Activated naive CD4-positive, alpha-beta T cell treated with anti-CD3 and anti-CD28 coated beads, Interleukin-2, amount 10 ng/mL, durations not matched to agents 7 days and 5 days (primary cell): ENCODE data around the gene KCNJ6.

ENCODE experiments used
- CTCF ChIA-PET: fragments of 350-600 bp; sonication (Branson Sonifier 250); formaldehyde crosslinking; loops from one replicate; lab custom pipeline; 2021; ENCODE audit warnings: antibody characterized with exemption; lab: Charles Lee
- DNase-seq: peaks from one replicate; pipeline ENCODE4 v3.0.0-alpha.2; 2020
- H3K27ac Mint-ChIP-seq: one replicate; pipeline ENCODE4 v1.8.0; 2021; ENCODE audit warnings: mild to moderate bottlenecking, moderate library complexity, mixed read lengths
- H3K27me3 Mint-ChIP-seq: one replicate; pipeline ENCODE4 v1.8.0; 2021; ENCODE audit warnings: mild to moderate bottlenecking, mixed read lengths
- H3K36me3 Mint-ChIP-seq: one replicate; pipeline ENCODE4 v1.8.0; 2021; ENCODE audit warnings: mixed read lengths
- H3K4me1 Mint-ChIP-seq: one replicate; pipeline ENCODE4 v1.8.0; 2021; ENCODE audit warnings: mixed read lengths
- H3K4me3 Mint-ChIP-seq: one replicate; pipeline ENCODE4 v1.8.0; 2021; ENCODE audit warnings: mild to moderate bottlenecking, moderate library complexity, mixed read lengths
- H3K9me3 Mint-ChIP-seq: one replicate; pipeline ENCODE4 v1.8.0; 2021; ENCODE audit warnings: mixed read lengths

KCNJ6 gene

DNA sequence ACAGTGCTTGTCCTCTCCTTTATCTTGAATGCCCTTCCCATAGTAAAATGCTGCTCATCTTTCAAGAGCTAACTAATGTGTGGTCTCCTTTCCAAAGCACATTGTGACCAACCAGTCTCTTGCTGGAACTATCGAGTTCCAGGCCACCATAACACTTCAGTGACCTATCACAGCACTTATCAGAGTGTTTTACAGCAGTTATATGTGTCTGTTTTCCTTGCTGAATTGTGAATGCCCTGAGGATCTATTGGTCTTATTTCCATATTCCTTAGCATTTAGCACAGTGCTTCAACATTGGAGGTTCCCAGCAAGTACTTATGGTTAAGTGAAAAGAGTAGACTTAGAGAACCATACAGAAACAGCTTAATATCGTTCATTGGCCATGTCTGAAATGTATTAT is 285.4 kb downstream of the KCNJ6 start:
- H3K4me1 Mint-ChIP-seq: no peaks in the 10 kb centered on the region
- H3K27ac Mint-ChIP-seq: no peak overlapping the region
- no peaks in the 10 kb centered on the region for H3K36me3 Mint-ChIP-seq
- peaks cover 13% of the 10 kb centered on the region for H3K27me3 Mint-ChIP-seq
- H3K4me3 Mint-ChIP-seq: no peak overlapping the region
- no peaks in the 10 kb centered on the region for H3K9me3 Mint-ChIP-seq
- no peak for DNase-seq
- CTCF ChIA-PET: no interaction called here

DNA sequence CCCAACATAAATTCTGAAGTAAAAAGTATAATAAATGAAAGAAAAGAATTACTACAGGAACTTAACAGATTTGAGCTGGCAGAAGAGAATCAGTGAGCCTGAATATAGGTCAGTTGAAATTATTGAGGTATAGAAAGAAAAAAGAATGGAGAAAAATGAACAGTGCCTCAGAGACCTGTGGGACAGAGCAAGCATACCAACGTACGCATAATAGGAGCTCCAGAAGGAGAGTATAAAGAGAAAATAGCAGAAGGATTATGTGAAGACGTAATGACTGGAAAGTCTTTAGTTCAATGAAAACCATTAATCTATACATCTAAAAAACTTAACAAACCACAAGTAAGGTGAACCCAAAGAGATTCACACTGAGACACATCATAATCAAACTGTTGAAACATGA is 287.9 kb downstream of the KCNJ6 start:
- CTCF ChIA-PET: interaction anchor here (1.7 kb wide), 1 partner anchor 15 kb away, joined by 5 read pairs; no protein-coding TSS in a partner anchor

DNA sequence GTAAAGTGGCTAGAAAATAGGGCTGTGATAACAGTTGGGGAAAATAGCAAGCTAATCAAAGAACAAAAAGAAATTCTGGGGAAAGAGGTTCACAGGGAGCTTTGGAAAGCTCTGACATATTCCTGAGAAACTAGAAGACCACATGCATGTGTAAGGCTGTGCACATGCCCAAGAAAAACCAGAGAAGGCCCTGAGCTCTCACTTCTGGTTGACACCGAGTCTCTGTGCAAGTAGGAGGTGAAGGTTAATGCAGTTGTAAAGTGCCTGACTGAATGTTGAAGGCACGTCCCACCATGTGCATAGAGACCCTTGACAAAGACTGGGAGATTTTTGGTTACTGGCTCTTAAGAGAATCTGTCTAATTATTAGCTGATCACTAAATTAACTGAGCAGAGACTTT is 288.7 kb downstream of the KCNJ6 start:
- Mint-ChIP-seq H3K27me3 (peaks cover 11% of the 10 kb centered on the region), H3K9me3 (no peaks in the 10 kb centered on the region), H3K36me3 (no peaks in the 10 kb centered on the region), H3K4me3 (no peak overlapping the region), H3K27ac (no peak overlapping the region), H3K4me1 (no peaks in the 10 kb centered on the region)
- no peak for DNase-seq
- CTCF ChIA-PET: interaction anchor here (1.7 kb wide), 1 partner anchor 16 kb away, joined by 5 read pairs; no protein-coding TSS in a partner anchor

More for the DNA sequence above, 287.9 kb downstream of the KCNJ6 start:
- Mint-ChIP-seq H3K9me3 (no peaks in the 10 kb centered on the region), H3K27me3 (peaks cover 8% of the 10 kb centered on the region), H3K4me3 (no peak overlapping the region), H3K4me1 (no peaks in the 10 kb centered on the region), H3K27ac (no peak overlapping the region), H3K36me3 (no peaks in the 10 kb centered on the region)
- DNase-seq: no peak

DNA sequence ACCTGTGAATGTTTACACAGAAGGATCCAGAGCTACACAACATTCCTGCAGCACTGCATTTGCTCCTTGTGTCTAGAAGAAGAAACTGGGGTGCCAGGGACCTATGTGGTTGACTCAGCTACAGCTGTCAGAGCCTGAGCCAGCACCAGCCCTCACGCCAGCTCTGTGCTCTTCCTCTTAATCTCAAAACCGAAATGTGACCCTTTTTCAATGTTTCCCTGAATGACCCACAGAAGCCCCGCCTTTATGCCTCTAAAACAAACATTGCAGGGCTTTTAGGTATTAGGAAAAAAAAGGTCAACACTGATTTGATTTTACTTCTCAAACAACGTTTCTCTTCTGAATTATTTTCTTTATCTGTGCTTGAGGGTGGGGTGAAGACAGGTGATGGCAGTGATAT is 289.2 kb downstream of the KCNJ6 start:
- DNase-seq: no peak
- no peaks in the 10 kb centered on the region for H3K9me3 Mint-ChIP-seq
- H3K4me3 Mint-ChIP-seq: no peak overlapping the region
- H3K27ac Mint-ChIP-seq: no peak overlapping the region
- peaks cover 12% of the 10 kb centered on the region for H3K27me3 Mint-ChIP-seq
- no peaks in the 10 kb centered on the region for H3K36me3 Mint-ChIP-seq
- CTCF ChIA-PET: interaction anchor here (1.7 kb wide), 1 partner anchor 16 kb away, joined by 5 read pairs; no protein-coding TSS in a partner anchor
- H3K4me1 Mint-ChIP-seq: no peaks in the 10 kb centered on the region

DNA sequence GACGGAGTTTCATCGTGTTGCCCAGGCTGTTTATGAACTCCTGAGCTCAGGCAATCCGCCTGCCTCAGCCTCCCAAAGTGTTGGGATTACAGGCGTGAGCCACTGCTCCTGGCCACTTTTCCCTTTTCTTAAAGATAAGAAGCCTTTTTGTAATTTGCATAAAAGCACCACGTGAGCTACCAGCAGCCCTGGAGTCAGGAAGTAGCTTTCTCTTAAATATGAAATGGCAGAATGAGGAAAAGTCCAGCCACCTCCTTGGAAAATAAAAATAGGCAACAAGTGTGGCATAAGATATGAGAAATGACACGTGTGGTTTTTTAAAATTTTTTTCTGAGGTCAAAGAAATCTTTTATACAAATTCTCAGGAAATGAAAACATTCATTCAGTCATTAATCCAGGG is 289.9 kb downstream of the KCNJ6 start:
- no peak overlapping the region for H3K4me3 Mint-ChIP-seq
- no peaks in the 10 kb centered on the region for H3K4me1 Mint-ChIP-seq
- DNase-seq: no peak
- H3K27me3 Mint-ChIP-seq: peaks cover 4% of the 10 kb centered on the region
- CTCF ChIA-PET: interaction anchor here (0.6 kb wide), 1 partner anchor 460 kb away, joined by 3 read pairs; no protein-coding TSS in a partner anchor
- H3K27ac Mint-ChIP-seq: no peak overlapping the region
- H3K9me3 Mint-ChIP-seq: no peaks in the 10 kb centered on the region
- H3K36me3 Mint-ChIP-seq: no peaks in the 10 kb centered on the region

DNA sequence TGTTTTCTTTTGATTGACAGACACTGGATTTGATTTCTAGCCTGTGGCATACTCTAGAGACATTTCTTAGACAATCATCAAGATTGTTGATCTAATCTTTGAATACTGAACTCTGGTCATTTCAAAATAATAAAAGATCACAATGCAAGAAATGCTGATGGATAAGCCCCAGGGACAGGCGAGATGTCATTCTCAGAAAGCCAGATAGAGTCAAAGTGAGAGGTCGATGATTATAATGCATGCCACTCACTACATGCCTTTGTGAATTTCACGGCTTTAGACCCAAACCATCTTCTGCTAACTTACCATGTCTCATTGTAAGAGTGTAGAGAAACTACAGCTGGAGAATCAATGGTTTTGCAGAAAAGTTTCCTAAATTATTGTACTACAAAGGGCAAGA is 292.6 kb downstream of the KCNJ6 start:
- DNase-seq: no peak
- CTCF ChIA-PET: no interaction called here

DNA sequence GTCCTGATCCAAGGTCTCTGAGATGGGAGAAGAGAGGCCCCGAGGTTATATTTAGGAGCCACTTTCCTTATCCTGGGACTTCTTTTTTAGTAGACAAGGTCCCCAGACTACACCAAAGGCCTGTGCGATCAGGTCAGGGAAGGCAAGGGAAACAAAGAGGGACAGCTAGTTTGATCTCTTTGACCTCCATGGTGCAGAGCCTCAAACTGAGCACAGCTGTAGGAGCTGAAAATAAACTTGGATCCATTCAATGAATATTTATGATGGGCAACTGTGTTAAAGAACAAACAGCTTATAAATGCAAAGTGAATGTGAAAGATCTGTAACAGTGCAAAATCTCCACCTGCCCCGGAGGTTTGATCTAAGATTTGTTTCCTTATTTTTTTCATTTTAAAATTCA is 293.1 kb downstream of the KCNJ6 start:
- Mint-ChIP-seq H3K4me1 (no peaks in the 10 kb centered on the region), H3K27ac (no peak overlapping the region), H3K27me3 (peaks cover 4% of the 10 kb centered on the region), H3K36me3 (no peaks in the 10 kb centered on the region), H3K9me3 (no peaks in the 10 kb centered on the region), H3K4me3 (no peak overlapping the region)
- CTCF ChIA-PET: no interaction called here
- DNase-seq: no peak

More for the DNA sequence above, 292.6 kb downstream of the KCNJ6 start:
- Mint-ChIP-seq H3K27ac (no peak overlapping the region), H3K4me3 (no peak overlapping the region), H3K9me3 (no peaks in the 10 kb centered on the region), H3K27me3 (peaks cover 4% of the 10 kb centered on the region), H3K4me1 (no peaks in the 10 kb centered on the region), H3K36me3 (no peaks in the 10 kb centered on the region)

DNA sequence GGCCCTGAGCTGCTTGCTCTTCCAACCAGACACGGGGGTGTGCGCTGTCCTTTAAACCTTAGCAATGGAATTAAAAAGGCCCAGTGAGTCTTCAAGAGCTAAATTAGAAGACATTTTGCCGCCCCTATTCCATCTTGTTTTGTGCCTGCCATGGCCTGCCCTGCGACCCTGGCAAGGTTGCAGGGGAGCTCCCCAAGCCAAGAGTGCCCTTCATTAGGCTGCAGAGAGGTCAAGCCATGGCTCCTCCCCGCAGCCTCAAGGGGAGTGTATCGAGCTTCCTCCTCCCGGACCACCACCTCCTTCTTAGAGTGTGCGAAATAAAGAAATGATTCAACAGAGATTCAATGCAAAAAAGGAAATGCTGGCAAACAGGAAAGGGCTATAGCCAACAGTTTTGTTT is 293.5 kb downstream of the KCNJ6 start:
- no peak for DNase-seq
- no peak overlapping the region for H3K27ac Mint-ChIP-seq
- no peaks in the 10 kb centered on the region for H3K9me3 Mint-ChIP-seq
- no peaks in the 10 kb centered on the region for H3K4me1 Mint-ChIP-seq
- H3K4me3 Mint-ChIP-seq: no peak overlapping the region
- H3K36me3 Mint-ChIP-seq: no peaks in the 10 kb centered on the region
- CTCF ChIA-PET: no interaction called here
- H3K27me3 Mint-ChIP-seq: peaks cover 8% of the 10 kb centered on the region

DNA sequence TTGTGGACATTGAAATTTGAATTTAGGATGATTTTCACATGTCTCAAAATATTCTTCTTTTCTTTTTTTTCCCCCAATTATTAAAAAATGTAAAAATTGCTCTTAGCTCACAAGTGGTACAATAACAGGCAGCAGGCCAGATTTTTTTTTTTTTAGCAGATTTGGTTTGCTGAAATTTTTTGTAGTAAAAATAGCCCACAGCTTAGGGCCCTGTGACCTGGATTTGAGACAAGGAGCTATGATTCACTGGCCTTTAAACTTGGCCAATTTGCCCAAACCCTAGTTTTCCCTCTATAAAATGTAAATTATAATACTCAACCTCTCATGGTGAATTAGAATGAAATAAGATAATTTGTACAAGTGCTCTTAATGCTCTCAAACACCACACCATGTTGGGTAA is 295.9 kb downstream of the KCNJ6 start:
- H3K4me1 Mint-ChIP-seq: no peaks in the 10 kb centered on the region
- H3K4me3 Mint-ChIP-seq: no peak overlapping the region
- H3K27me3 Mint-ChIP-seq: peaks cover 8% of the 10 kb centered on the region
- no peaks in the 10 kb centered on the region for H3K9me3 Mint-ChIP-seq
- no peaks in the 10 kb centered on the region for H3K36me3 Mint-ChIP-seq
- CTCF ChIA-PET: no interaction called here
- DNase-seq: no peak
- no peak overlapping the region for H3K27ac Mint-ChIP-seq

DNA sequence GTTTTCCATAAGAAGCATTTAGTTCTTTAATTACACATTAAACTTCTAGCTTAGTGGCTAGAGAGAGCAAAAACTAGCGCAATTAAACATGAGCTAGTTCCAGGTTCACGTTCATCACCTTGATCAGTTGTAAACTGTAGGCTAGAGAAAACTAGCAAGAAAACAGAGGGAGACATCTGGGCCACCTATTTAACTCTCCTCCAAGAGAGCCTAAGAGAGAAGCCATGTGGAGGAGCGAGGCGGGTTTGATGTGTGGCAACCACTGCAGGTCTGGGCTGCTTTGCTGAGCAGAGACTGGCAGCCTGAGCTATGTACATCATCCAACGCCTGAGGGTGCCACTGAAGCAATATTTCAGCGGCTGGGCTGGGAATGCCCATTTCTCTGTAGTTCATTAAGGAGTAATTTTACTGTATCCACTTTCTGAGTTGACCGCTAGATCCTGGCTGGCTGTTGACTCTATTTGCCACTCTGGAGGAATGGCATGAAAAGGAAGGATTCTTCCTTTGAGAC is 296.7 kb downstream of the KCNJ6 start:
- Mint-ChIP-seq H3K4me3 (no peak overlapping the region), H3K27ac (no peak overlapping the region), H3K4me1 (no peaks in the 10 kb centered on the region), H3K27me3 (peaks cover 8% of the 10 kb centered on the region), H3K36me3 (no peaks in the 10 kb centered on the region), H3K9me3 (no peaks in the 10 kb centered on the region)
- DNase-seq: no peak
- CTCF ChIA-PET: no interaction called here

DNA sequence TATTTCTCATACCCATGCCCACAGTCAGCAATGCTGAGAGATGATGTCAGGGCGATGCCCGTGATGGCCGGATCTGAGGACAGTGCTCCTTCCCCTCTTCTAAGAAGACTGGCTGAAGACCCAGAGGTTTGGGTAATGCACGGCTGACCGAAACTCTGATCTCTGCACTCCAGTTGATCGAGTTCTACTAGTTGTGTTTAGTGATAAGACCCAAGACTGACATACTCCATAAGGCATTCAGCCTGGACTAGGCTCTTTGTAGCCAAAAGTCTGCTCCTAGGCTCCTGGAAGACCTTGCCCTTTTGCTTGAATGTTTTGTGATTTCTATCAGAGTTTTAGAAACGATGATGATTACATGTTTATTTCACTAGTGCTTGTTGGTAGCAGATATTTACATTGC is 298.2 kb downstream of the KCNJ6 start:
- peaks cover 8% of the 10 kb centered on the region for H3K27me3 Mint-ChIP-seq
- no peak for DNase-seq

DNA sequence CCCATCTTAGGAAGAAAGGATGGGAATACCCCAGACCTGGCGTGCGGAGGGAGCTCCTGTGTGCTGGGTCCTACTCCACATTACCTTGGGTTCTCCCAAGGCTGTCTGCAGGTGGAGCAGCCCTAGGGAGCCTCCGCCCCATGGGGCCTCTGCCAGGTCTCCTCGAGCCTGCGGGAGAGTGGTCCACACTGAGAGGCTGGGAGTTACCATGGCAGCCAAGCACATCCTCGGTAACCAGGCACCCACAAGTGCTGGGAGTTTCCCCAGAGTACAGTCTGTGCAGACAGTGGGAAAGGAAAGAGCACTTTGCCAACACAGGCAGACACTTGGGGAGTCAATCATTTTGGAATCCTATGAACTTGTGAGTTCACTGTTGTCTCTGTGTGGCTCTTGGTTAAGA is 300.3 kb downstream of the KCNJ6 start:
- DNase-seq: no peak
- no peak overlapping the region for H3K27ac Mint-ChIP-seq
- no peaks in the 10 kb centered on the region for H3K36me3 Mint-ChIP-seq
- CTCF ChIA-PET: no interaction called here
- H3K4me3 Mint-ChIP-seq: no peak overlapping the region
- no peaks in the 10 kb centered on the region for H3K9me3 Mint-ChIP-seq
- H3K4me1 Mint-ChIP-seq: no peaks in the 10 kb centered on the region
- peaks cover 4% of the 10 kb centered on the region for H3K27me3 Mint-ChIP-seq

More for the DNA sequence above, 298.2 kb downstream of the KCNJ6 start:
- Mint-ChIP-seq H3K4me3 (no peak overlapping the region), H3K36me3 (no peaks in the 10 kb centered on the region), H3K4me1 (no peaks in the 10 kb centered on the region), H3K9me3 (no peaks in the 10 kb centered on the region), H3K27ac (no peak overlapping the region)
- CTCF ChIA-PET: no interaction called here

DNA sequence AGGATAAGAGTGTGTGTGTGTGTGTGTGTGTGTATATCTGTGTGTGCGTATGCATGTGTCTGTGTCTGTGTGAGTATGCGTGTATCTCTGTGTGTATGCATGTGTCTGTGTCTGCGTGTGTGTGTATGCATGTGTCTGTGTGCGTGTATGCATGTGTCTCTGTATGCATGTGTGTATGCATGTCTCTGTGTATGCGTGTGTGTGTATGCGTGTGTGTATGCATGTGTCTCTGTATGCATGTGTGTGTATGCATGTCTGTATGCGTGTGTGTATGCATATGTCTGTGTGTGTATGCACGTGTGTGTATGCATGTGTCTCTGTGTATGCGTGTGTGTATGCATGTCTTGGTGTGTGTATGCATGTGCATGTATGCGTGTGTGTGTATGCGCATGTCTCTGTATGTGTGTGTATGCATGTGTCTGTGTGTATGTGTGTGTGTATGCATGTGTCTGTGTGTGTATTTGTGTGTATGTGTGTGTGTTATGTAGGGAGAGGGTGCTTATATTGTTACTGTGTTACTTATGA is 301.8 kb downstream of the KCNJ6 start:
- H3K27me3 Mint-ChIP-seq: peaks cover 10% of the 10 kb centered on the region
- CTCF ChIA-PET: no interaction called here
- H3K4me1 Mint-ChIP-seq: no peaks in the 10 kb centered on the region
- H3K9me3 Mint-ChIP-seq: no peaks in the 10 kb centered on the region
- no peak for DNase-seq
- no peak overlapping the region for H3K27ac Mint-ChIP-seq
- H3K36me3 Mint-ChIP-seq: no peaks in the 10 kb centered on the region
- no peak overlapping the region for H3K4me3 Mint-ChIP-seq

DNA sequence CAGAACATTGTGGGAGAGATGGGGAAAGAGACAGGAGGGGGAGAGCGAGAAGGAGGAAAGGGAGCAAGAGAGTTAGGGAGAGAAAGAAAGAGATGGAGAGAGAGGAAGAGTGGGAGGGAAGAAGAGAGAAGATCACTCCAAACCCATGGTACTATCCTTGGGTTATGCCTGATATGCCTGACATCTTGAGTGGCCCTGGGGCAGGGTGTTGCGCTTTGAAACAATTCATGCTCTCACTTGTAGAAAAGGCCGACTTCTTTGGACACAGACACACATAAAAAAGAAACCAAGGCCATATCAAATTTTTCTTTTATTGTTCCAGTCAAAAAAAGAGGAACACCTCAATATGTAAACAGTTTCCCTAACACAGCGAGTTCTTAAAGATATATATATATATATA is 309.2 kb downstream of the KCNJ6 start:
- no peak for DNase-seq
- CTCF ChIA-PET: no interaction called here

DNA sequence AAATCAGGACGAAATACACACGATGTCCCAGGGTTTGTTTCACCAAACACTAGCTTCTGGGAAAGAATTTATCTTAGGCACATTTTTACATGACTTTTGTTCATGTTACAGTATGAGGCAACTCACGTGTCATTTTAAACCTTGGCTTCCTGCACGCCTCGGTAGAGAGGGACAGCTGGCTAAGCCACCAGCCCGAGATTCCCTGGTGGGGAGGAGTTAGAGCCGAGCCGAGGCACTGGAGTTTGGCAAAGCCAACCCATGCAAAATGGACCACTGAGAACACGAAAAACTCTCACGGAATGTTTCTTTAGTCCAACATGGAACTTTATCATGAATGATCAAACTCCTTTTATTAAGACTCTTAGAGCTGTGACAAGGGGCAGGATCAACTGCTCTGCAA is 309.7 kb downstream of the KCNJ6 start:
- H3K27ac Mint-ChIP-seq: no peak overlapping the region
- CTCF ChIA-PET: no interaction called here
- H3K4me3 Mint-ChIP-seq: no peak overlapping the region
- DNase-seq: no peak
- H3K36me3 Mint-ChIP-seq: no peaks in the 10 kb centered on the region
- no peaks in the 10 kb centered on the region for H3K4me1 Mint-ChIP-seq
- H3K27me3 Mint-ChIP-seq: peaks cover 16% of the 10 kb centered on the region
- no peaks in the 10 kb centered on the region for H3K9me3 Mint-ChIP-seq

More for the DNA sequence above, 309.2 kb downstream of the KCNJ6 start:
- H3K4me1 Mint-ChIP-seq: no peaks in the 10 kb centered on the region
- peaks cover 16% of the 10 kb centered on the region for H3K27me3 Mint-ChIP-seq
- H3K9me3 Mint-ChIP-seq: no peaks in the 10 kb centered on the region
- H3K36me3 Mint-ChIP-seq: no peaks in the 10 kb centered on the region
- H3K27ac Mint-ChIP-seq: no peak overlapping the region
- H3K4me3 Mint-ChIP-seq: no peak overlapping the region
